ENCODE results near the gene ABCF1. TPM values are rescaled to one million over a fixed set of nuclear protein-coding genes. Genes with fewer than 3 reads are reported as not detected.

ABCF1 gene
- total RNA-seq, 1 donor, result 43.2 TPM

DNA sequence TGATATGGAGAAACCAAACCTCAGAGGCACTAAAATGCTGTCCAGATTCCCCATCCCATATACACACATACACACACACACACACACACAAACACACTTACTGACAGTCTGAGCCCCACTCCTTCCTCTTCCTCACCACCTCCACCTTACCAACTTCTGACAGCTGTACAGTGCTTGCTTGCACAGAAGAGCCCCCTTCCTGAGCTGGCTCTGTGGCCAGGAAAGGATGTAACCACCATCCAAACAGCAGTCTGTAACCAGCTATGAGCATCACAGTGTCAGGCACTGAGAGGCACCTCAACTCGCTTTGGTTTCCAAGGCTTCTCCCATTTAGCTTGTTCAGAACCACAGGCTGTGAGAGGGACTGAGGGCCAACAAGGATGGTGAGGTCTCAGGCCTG lies 69.8 kb downstream of the ABCF1 start:
- no peak for DNase-seq (ENCODE audit: low read depth)
- TF ChIP-seq, protein P1, sequence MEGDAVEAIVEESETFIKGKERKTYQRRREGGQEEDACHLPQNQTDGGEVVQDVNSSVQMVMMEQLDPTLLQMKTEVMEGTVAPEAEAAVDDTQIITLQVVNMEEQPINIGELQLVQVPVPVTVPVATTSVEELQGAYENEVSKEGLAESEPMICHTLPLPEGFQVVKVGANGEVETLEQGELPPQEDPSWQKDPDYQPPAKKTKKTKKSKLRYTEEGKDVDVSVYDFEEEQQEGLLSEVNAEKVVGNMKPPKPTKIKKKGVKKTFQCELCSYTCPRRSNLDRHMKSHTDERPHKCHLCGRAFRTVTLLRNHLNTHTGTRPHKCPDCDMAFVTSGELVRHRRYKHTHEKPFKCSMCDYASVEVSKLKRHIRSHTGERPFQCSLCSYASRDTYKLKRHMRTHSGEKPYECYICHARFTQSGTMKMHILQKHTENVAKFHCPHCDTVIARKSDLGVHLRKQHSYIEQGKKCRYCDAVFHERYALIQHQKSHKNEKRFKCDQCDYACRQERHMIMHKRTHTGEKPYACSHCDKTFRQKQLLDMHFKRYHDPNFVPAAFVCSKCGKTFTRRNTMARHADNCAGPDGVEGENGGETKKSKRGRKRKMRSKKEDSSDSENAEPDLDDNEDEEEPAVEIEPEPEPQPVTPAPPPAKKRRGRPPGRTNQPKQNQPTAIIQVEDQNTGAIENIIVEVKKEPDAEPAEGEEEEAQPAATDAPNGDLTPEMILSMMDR (IDR thresholded peaks at IDR 0.05; ENCODE audit: insufficient read depth, low read length), result no peak
- H3K4me3 ChIP-seq (ENCODE audit: low read depth, low read length), result no peak overlapping the region

Small RNA genes lying within 50 kb of the gene (small RNA-seq; reads per million reads assigned to genes)
- gene MIR877, result 0.70 reads per million, percentile 13 among the genes with 10 or more reads in this experiment

Other genes with a start within 250 kb of the ABCF1 start
- gene TRIM39, start 244.5 kb upstream of the ABCF1 start, total RNA-seq (ENCODE audit: low replicate concordance), result 8.5 and 9.7 TPM in 2 replicates
- gene RPP21, start 226.3 kb upstream of the ABCF1 start, total RNA-seq (ENCODE audit: low replicate concordance), result 23.6 and 25.1 TPM in 2 replicates
- gene HLA-E, start 81.9 kb upstream of the ABCF1 start, total RNA-seq (ENCODE audit: low replicate concordance), result 115 and 227 TPM in 2 replicates
- 41.1 and 45.1 TPM in 2 replicates for gene GNL1, start 15.0 kb upstream of the ABCF1 start, total RNA-seq (ENCODE audit: low replicate concordance)
- gene PRR3, start 14.1 kb upstream of the ABCF1 start, total RNA-seq (ENCODE audit: low replicate concordance), result 2.3 and 11.0 TPM in 2 replicates
- gene PPP1R10, start 45.8 kb downstream of the ABCF1 start, total RNA-seq (ENCODE audit: low replicate concordance), result 32.1 and 39.1 TPM in 2 replicates
- gene MRPS18B, start 46.4 kb downstream of the ABCF1 start, total RNA-seq (ENCODE audit: low replicate concordance), result 47.7 and 110 TPM in 2 replicates
- 0.16 and 5.6 TPM in 2 replicates for gene ATAT1, start 55.4 kb downstream of the ABCF1 start, total RNA-seq (ENCODE audit: low replicate concordance)
- gene C6orf136, start 75.7 kb downstream of the ABCF1 start, total RNA-seq (ENCODE audit: low replicate concordance), result 1.1 and 5.2 TPM in 2 replicates
- gene DHX16, start 101.6 kb downstream of the ABCF1 start, total RNA-seq (ENCODE audit: low replicate concordance), result 20.9 and 64.8 TPM in 2 replicates
- 33.0 and 82.2 TPM in 2 replicates for gene PPP1R18, start 115.2 kb downstream of the ABCF1 start, total RNA-seq (ENCODE audit: low replicate concordance)
- gene NRM, start 119.5 kb downstream of the ABCF1 start, total RNA-seq (ENCODE audit: low replicate concordance), result 0.82 and 9.9 TPM in 2 replicates
- gene MDC1, start 145.8 kb downstream of the ABCF1 start, total RNA-seq (ENCODE audit: low replicate concordance), result 3.7 and 12.1 TPM in 2 replicates
- gene TUBB, start 148.9 kb downstream of the ABCF1 start, total RNA-seq (ENCODE audit: low replicate concordance), result 120 and 996 TPM in 2 replicates
- 77.8 and 109 TPM in 2 replicates for gene FLOT1, start 171.2 kb downstream of the ABCF1 start, total RNA-seq (ENCODE audit: low replicate concordance)
- gene IER3, start 173.1 kb downstream of the ABCF1 start, total RNA-seq (ENCODE audit: low replicate concordance), result 23.8 and 26.7 TPM in 2 replicates